ENCODE measurements around the gene FAM181A.

Gene FAM181A

DNA sequence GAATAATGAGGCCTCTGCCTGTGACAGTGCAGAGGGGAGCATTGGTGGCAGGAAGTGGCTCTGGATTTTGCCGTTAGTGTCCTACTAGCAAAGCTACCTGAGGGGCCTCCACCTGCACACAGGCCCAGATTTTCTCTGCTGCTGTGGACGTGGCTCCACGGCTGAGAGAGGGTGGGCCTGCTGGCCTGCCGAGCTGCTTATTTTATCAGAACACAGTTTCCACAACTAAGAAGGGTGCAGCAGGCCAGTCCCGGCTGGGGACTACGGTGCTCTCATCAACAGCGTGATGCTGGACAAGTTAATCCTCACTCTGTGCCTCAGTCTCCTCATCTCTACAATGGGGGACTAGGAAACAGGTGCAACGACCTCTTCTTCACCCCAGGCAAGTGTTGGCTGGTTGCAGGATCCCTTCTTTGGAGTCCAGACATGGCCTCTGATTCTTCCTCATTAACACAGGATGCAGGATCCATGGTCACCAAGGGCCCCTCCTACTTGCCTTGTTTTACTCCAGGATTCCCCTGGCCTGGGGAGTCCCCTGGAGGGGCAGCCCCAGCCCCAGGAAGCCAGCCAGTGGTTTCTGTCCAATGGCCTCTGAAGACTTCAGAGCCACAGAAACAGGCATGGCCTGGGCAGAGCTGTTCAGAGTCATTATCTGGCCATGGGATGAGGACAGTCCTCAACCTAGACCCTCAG lies 3.3 kb downstream of the FAM181A start:
- no peak for DNase-seq

DNA sequence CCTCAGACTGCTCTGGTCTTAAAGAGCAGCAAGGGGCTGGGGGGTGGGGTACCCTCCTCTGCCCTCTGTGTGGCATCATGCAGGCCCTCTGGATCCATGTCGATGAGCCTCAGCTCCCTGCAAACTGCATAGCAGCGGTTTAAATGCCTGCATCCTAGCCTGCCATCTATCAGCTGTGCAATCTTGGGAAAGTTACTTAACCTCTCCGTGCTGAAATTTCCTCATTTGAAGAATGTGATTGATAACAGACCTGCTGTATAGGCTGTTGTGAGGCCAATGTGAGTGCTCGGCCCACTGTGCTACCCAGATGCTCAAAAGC lies 3.8 kb downstream of the FAM181A start:
- DNase-seq, result no peak

DNA sequence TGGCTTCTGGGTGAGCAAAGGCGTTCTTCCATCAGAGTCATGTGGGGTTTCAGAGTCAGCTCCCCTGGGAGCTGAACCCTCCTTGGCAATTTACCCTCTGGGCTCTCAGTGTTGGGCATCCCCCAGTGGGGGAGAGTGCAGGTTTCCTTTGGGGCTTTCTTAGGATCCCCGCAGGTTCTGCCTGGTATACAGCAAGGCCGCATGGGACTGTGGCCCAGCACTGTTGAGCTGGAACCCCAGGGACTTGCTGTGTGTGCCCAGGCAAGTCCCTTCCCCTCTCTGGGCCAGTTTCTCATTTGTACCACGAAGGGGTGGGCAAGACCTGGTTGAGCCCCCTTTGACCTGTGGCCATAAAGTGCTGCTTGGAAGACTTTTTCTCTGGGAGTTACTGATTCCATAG lies 5.5 kb downstream of the FAM181A start:
- DNase-seq, result no peak

DNA sequence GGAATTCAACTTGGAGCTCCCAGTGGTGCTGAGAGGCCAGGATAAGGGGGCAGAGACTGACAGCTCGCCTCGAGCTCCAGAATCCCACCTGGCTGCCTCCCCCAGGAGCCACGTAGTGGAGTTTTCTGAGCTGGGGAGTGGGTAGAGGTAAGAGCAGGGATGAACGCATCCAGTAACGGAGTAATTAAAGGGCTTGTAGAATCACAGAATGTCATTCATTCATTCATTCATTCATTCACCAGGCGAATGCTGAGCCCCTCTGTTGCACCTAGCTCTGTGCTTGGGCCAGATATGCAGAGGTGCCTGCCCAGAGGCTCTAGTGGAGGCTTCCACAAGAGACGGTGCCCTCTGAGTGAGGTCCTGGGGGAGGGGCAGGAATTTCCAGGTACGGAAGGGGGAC lies 8.1 kb downstream of the FAM181A start:
- DNase-seq, result no peak

DNA sequence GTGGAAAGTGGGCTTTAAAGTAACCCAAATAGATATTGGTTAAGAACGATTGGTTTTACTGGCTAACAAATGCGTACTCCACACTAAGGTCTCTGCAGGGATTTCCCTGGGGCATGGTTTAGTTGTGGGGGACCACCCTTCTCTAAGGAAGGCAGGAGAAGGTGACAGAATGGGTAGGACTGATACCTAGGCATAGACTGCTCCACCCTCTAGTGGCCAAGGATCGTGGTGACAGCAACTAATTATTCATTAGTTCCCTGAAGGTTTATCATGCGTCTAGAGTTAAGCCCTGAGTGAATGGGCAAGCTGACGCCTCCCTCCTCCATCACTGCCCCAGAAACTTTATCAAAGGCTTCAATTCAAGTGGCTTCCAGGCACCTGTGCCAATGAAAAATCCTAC lies 9.1 kb downstream of the FAM181A start:
- DNase-seq, result peak; percentile 10

DNA sequence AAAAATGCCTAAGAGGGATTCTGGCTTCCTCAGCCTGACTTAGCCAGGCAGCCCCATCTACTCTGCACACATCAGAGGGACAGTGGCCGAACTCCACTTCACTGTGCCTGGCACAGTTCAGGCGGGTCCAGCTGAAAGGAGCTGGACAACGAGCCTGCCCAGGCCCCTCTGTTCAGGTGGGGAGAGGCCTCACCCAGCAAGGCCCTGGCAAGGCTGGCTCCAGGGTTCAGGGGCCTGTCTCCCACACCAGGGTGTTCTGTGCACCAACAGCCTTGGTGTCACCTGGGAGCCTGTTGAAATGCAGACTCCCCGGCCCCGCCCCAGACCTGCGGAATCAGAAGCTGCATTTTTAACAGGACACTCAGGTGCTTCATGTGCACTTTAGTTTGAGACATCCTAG lies 9.8 kb downstream of the FAM181A start:
- DNase-seq, result no peak

DNA sequence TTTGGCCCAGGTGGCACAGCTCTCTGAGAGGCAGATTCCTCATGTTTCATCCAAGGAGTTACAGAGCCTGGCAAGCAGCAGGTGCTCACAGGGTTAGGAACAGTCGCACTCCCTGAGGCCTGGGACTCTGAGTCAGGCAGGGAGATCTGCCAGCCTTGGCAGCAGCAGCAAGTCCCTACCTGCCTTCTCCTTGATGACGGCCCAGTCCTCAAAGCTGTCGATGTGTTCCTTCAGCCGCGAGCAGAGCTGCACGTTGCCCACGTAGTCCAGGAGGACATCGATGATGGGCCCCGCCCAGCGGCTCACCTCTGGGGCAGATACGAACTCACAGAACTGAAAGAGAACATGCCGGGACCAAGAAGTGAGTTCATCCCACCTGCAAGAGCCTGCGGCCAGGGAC lies 10.4 kb downstream of the FAM181A start:
- peak; percentile 77 for DNase-seq

DNA sequence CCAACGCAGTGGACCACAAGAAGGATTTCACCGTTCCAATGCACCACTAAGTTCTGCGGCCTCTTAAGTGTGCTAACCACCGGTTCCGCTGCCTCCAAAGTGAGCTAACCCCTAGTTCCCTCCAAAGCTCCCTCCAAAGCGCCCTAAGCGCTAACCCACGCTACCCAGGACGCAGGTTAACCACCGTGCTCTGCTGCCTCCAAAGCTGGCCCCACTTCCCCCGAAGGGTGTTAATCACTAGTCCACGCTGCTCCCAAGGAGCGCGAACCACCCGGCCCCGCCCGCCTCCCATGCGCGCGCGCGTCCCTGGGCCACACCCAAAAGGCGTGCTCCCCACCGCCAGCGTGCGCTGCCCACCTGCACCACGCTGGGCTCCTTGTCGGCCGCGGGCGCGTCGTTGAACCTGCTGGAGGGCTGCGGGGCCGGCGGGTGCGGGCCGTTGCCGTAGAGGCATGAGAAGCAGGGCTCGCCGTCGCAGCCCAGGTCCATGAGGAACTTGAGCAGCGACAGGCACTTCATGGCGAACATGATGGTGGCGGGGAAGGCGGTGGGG lies 11.7 kb downstream of the FAM181A start:
- no peak for DNase-seq

DNA sequence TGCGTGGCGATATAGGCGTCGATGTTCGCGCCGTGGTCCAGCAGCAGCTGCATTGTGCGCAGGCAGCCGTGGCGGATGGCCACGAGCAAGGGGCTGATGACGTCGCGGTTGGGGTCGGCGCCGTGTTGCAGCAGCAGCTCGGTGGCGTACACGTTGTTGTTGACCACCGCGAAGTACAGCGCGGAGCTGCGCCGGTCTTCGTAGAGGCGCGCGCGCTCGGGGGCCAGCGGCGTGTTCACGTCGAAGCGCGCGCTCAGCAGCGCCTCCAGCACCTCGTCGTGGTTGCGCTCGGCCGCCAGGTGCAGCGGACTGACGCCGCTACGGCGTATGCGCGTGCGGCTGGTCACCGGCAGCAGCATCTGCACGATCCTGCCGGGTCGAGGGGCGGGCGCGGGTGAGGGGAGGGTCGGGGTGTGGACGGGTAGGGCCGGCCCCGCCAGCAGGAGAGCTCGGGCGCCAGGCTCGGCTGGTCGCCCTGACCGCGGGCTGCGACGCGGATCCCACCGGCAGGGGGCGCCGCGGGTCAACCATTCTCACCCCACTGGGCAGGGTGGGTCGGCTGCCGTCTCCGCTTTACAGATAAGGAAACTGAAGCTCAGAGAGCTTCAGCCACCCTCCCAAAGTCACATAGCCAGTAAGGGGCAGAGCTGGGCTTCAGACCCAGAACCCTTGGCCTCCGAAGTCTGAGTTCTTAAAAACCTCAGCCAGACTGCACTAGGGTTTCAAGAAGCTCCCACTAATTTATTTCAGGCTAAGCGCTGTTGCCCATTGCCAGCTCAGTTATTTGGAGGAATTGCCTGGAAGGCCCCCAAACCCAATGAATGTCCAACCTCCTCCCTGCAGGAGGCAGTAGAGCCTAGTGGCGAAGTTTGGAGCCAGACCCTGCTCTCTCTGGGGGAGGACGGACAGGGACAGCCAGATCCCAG lies 12.4 kb downstream of the FAM181A start:
- DNase-seq, result no peak

DNA sequence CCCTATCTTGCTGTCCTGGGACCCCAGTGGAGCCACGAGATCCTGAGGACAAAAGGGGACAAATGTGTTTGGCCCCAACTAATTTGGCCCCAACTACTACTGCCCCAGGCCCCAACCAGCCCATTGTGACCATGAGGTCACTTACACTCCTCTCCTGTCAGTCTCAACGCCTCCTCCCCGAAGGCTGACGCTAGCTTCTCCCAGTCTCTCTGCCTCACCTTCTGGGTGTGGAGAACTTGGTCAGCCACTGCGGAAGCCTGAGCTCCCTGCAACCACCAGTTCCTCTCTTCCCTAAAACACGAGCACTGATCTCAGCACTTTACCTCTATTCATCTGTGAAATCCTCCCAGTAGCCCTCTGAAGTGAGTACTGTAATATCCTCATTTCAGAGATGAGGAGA lies 13.3 kb downstream of the FAM181A start:
- DNase-seq, result no peak

DNA sequence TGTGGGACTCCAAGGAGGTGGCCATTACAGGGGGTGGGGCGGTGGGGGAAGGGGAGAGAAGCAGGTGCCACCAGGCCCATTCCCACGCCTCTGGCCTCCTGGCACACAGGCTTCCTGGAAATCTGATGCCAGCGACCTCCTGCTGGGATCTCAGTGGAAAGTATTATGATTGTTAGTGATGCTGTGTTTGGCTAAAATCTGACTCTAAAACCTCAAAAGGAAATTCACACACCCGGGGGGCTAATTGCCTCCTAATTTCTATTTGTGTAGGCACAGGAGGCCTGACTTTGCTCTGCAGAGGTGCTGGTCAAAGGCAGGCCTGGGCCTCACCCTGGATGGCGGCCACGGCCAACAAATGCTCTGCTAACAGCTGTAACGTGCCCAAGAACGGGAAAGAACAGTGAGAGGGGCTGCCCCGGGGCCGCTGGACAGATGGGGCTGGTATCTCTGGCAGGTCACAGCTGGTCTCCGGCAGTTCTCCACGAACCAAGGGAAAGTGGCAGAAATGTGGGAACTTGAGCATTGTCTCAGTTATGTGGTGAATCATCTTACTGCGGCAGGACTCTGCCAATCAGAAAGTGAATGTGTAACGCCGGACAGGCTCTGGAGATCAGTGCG lies 14.3 kb downstream of the FAM181A start:
- peak; percentile 96 for DNase-seq

DNA sequence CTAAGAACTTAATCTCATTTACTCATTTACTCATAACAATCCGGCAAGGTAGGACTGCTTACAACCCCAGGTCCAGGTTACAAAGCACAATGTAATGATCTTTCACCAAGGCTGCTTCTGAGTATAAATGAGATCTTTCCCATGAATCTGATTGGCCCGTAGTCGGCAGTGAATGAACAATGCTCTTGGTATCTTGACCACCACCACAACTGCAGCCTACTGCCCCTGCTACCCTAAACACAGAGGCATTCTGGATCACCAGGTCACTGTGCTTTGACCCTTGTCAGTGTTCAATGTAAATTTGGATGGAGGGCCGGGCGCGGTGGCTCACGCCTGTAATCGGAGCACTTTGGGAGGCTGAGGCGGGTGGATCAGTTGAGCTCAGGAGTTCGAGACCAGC lies 15.9 kb downstream of the FAM181A start:
- no peak for DNase-seq

DNA sequence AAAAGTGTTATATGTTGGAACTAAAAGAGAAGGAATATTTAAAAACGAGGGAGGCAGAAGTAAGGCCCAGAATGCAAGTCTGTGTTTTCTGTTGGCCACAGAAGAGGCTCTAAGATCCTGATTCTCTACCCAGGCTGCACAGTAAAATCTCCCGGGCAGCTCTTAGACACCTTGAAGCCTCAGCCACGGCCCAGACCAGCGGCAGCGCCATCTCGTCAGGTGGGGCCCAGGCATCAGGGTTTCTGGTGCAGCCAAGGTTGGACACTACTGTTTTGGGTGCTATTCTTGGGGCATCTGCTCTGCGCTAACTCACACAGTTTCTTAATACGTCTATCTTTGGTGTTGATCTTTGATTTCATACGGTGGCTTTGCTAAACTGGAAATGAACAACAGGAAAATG lies 16.8 kb downstream of the FAM181A start:
- DNase-seq, result no peak

DNA sequence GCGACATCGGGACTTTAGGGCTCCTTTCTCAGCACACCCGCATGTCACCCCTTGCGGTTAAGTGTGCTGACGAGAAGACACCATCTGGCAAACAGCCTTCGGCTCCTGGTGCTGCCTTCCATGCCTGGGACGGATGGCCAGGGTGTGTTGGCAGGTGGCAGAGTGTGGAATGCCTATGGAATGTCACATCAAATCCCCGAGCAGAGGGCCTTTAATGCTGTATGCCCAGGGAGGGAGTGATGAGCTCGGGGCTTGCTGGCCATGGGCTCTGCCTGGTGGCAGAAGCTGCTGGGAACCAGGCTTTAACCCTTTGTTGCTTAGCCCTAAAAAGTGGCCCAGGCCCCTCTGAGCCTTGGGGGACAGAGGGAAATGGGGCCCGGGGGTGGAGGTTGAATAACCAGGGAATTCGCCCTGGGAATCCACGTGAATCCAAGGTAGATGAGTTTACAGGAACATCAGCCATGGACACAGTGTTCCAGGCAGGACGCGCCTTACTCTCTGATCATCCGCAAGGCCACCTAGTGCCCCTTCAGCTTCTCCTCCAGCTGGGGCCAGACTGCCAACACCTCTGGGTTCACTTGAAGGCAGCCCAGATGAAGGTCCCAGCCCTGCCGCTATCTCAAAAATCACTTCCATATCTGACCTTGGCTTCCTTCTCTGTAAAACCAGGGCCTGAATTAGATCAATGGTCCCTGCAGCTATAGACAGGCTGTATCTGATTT lies 17.4 kb downstream of the FAM181A start:
- no peak for DNase-seq

DNA sequence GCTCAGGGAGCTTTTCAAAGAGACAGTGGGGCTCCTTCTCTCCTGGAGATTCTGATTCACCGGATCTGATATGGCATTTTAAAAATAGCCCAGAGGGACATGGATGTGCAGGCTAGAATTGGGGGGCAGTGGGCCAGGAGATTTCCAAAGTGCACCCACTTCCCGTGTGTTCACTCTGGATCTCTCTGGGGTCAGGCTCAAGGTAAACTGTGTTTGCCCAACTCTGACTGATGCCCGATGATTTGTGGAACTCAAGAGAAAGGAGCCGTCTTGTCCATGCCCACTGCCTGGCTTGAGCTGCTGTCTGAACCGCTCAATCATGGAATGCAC lies 17.9 kb downstream of the FAM181A start:
- DNase-seq, result no peak

DNA sequence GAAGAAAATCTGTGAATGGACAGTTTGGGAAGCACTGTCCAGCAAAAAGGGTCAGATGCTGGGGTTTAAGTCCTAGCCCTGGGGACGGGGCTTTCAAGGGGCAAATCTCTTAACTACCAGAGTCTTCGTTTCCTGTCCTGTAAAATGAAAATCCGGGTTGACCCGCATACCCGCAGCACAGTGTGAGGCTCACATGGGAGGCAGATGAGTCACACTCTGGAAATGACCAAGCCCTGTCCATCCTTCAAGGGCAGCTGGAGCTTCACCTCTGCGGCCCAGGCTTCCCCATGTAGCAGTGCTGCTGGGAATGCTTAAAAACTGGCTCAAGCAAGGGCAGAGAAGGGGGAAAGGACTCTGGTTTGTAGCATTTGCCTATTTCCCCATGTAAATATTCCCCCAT lies 19.0 kb downstream of the FAM181A start:
- no peak for DNase-seq

DNA sequence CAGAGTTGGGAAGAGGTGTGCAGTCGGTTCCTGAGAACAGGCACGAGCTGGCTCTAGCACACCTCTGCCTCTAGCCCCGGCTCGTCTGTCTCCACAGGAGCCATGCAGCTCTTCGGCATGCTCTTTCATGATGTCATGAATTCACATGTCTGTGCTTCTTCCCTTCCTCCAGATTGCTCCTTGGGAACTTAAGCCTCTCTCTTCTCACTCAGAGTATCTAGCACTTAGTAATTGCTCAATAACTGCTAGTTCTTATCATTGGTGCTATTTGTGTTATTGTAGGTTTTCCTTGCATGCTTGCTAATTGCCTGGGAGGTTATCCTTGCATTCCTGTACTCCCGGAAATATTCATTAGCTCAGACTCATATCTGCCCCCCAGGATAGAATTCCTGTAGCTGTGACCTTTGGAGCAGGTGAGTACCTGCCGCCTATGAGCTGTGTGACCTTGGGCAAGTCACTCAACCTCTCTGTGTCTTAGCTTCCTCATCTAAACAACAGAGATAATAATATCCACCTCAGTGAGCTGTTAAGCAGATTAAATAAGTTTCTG lies 19.5 kb downstream of the FAM181A start:
- no peak for DNase-seq

DNA sequence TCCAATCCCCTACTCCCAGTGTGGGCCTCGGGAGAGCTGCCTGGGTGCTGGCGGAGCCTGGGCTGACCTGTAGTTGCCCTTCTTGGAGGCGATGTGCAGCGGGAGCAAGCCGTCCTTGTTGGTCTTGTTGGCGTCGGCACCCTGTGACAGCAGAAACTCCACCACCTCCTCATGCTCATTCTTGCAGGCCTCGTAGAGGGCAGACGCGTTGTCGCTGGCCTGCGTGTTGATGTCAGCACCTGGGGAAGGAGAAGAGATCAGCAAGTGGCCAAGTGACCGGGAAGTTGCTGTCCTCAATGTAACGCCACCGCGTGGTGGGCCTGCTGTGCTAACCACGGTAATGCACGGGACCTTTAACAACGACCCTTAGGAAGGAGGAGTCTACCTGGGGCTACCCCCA lies 20.1 kb downstream of the FAM181A start:
- no peak for DNase-seq

DNA sequence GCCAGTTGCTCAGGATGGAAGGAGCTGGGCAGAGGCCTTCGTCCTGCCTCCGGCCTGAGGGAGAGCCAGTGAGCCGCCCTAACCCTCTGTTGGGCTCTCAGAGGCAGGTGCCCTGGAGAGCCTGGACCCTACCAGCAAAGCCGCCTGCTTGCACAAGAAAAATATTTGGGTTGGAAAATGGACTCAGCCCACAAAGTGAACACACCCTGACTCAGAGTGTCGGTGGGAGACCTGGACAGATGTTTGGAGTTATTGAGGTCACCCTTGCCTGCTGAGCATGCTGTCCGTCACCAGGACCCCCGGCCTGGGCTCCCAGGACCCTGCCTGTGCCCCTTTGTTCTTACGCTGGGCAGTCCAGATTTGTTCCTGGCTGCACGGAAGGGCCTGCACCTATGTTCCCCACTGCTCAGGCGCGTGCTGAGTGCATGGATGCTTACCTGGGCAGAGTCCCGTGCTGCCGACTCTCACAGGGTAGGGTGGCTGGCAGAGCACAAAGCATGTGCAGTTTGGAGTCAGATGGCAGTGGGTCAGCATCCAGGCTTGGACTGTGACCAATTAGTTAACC lies 22.4 kb downstream of the FAM181A start:
- DNase-seq, result no peak

DNA sequence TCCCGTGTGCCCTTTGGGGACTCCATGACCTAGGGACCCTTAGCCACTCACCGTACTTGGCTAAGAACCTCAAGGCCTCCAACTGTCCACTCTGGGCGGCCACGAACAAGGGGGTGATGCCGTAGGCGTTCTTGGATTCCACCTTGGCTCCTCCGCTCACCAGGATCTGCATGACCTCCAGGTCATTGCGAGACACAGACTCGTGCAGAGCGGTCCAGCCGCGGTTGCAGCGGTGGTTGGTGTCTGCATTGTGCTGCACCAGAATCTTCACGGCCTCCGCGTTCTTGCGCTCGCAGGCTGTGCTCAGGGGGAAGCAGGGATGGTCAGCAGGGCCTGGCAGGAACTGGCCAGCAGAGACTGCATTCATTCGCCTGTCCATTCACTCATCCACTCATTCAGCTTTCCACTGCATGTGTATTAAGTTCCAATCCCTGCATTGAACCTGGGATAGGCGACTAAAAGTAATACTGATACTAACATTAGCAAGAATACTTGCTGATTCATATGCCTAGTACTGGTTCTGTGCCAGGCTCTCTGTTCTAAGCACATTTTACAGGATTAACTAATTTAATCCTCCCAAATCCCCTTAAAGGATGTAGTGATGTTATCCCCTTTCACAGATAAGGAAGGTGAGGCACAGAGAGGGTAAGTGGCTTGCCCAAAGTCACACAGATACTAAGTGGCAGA lies 23.9 kb downstream of the FAM181A start:
- no peak for DNase-seq

DNA sequence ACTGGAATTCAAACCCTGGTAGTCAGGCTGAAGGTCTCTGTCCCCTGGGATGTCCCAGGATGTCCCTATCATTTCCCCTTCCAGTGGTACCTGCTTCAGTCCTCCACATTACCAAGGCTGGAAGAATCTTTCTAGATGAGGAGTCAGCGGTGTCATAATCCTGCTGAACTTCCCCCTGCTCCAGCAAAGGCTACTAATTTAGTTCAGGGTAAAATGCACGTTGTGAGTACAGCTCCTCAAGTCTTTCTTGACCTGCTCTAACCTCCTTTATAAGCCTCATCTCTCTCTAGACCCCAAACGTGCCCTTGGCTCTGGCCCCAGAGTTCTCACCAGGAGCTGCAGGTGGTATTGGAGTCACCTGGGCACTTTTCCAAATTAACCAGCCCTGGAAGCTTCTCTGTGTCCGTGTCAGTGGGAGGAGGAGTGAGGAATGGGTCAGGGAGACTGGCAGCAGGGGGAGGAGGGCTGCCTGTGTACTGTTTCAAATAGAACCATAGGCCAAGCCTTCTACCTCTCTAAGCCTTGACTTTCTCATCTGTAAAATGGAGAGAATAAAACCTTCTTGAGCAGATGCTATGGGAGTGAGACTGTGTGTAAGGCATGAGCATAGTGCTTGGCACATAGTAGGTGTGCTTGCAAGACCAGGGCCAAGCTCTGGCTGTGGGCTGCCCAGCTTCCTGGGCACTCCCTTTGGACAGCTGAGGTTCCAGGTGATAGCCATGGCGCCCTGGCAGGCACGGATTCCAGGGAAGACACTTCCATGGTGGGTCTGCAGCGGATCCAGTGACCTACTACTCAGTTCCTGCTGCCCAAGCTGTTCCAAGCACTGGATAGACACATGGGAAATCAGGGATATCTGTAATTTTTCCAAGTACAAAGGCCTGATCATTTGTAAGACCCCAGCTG lies 24.7 kb downstream of the FAM181A start:
- peak; percentile 78 for DNase-seq

Data from NCI-H1105 treated with DMSO at 0.1 percent for 48 hours (cell line).